GM12878 (cell line): ENCODE measurements around the gene ULBP2.

Source experiments
- BHLHE40 ChIP-seq, 2 experiments: fragments of 450-650 bp in 1 of 2; IDR thresholded peaks; 2 replicates each; pipeline ENCODE4 v1.6.1; 2011 to 2017; ENCODE audit warnings: low read depth in 2 of 2, borderline replicate concordance in 1 of 2, improper control_type of control experiment in 1 of 2, low read length in 1 of 2, mild to moderate bottlenecking in 1 of 2
- CBX3 ChIP-seq: fragments of 200-600 bp; sonication (generic); IDR thresholded peaks from 2 replicates; pipeline ENCODE4 v1.6.1; 2016; ENCODE audit warnings: low read depth, borderline replicate concordance
- CTCF ChIP-seq, 3 experiments: IDR thresholded peaks in 2 of 3; conservative IDR thresholded peaks in 1 of 3; 2 replicates each; pipeline ENCODE4 v1.5.1; 2011; ENCODE audit warnings: low read depth in 3 of 3, low read length in 3 of 3, mild to moderate bottlenecking in 3 of 3, control low read depth in 2 of 3, moderate library complexity in 2 of 3, inconsistent platforms in 1 of 3, mixed read lengths in 1 of 3; ENCODE audit not compliant: control insufficient read depth in 2 of 3, insufficient read depth in 1 of 3; ENCODE audit errors: extremely low read depth in 1 of 3
- POLR2A ChIP-seq: IDR thresholded peaks from 2 replicates; pipeline ENCODE4 v1.6.1; 2011; ENCODE audit warnings: low read depth, mild to moderate bottlenecking, low read length
- SMARCA5 ChIP-seq: fragments of 450-650 bp; IDR thresholded peaks from 2 replicates; pipeline ENCODE4 v1.6.1; 2017; ENCODE audit warnings: mild to moderate bottlenecking
- USF2 ChIP-seq: IDR thresholded peaks from 2 replicates; pipeline ENCODE4 v1.6.1; 2011; ENCODE audit warnings: low read depth, low read length, improper control_type of control experiment, borderline replicate concordance
- YY1 ChIP-seq: IDR thresholded peaks from 2 replicates; pipeline ENCODE4 v1.6.1; 2011; ENCODE audit warnings: low read depth, mild to moderate bottlenecking, low read length
- ZBTB33 ChIP-seq: fragments of 450-650 bp; IDR thresholded peaks from 2 replicates; pipeline ENCODE4 v1.6.1; 2017; ENCODE audit warnings: mild to moderate bottlenecking
- ZNF207 ChIP-seq: fragments of 450-650 bp; IDR thresholded peaks from 2 replicates; pipeline ENCODE4 v1.6.1; 2014; ENCODE audit warnings: antibody characterized with exemption, mild to moderate bottlenecking, borderline replicate concordance
- ZNF274 ChIP-seq: IDR thresholded peaks from one replicate; pipeline ENCODE4 v1.8.0; 2011; ENCODE audit not compliant: insufficient read length, insufficient read depth

- TF ChIP-seq ZNF274 (no peak), CBX3 (no peak), ZNF207 (no peak), YY1 (no peak), POLR2A (no peak), USF2 (no peak), SMARCA5 (no peak), CTCF (IDR thresholded peaks at IDR 0.05 in 2 of 3, conservative IDR thresholded peaks at IDR 0.05 in 1 of 3; ENCODE audit: control insufficient read depth in 2 of 3, extremely low read depth in 1 of 3, insufficient read depth in 1 of 3, low read depth in 3 of 3, low read length in 3 of 3) (no peak), BHLHE40 (IDR thresholded peaks at IDR 0.05; ENCODE audit: borderline replicate concordance in 1 of 2, low read depth in 2 of 2, low read length in 1 of 2) (no peak), ZBTB33 (no peak)
Observed at GRCh38 chr6:149977221-149977620, 35.4 kb downstream of the ULBP2 start.
